Esophagus squamous epithelium (tissue), 4 donors: ENCODE data around the gene UBE2V1.

ENCODE experiments used
- CTCF ChIP-seq, 6 experiments: fragments of 450-650 bp in 4 of 6; fragments of 200-600 bp in 2 of 6; sonication (generic) in 2 of 6; IDR thresholded peaks; one replicate each; pipeline ENCODE4 v1.5.1; 2016 to 2019; ENCODE audit warnings: antibody characterized with exemption in 6 of 6, mild to moderate bottlenecking in 4 of 6, moderate library complexity in 4 of 6
- POLR2A ChIP-seq, 4 donors: fragments of 450-650 bp; IDR thresholded peaks; one replicate each; pipeline ENCODE4 v1.6.1; 2017; ENCODE audit warnings: antibody characterized with exemption in 4 of 4, mild to moderate bottlenecking in 4 of 4, moderate library complexity in 3 of 4

DNA sequence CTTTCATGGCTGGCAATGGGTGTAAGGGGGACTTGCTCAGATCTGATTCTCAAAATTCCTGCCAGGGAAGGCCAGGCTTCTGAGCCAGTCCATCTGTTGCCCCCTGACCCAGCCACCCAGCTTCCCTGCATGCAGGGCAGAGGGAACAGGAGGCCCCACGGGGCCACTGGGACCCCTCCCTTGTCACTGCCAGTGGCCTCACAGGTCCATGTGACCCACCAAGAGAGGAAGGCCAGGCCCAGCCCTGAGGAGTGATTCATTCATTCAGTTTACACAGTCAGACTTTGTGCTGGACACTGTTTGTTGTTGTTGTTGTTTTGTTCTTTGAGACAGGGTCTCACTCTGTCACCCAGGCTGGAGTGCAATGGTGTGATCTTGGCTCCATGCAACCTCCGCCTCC is 39.5 kb downstream of the UBE2V1 start:
- no peak for TF ChIP-seq CTCF (IDR thresholded peaks at IDR 0.05)
- no peak for TF ChIP-seq POLR2A (IDR thresholded peaks at IDR 0.05)
